Panc1 (cell line): Measurements from ENCODE around the gene NIT1.

Experiments
- POLR2AphosphoS5 ChIP-seq: IDR thresholded peaks from 2 replicates; pipeline ENCODE4 v1.6.1; 2012; ENCODE audit warnings: mild to moderate bottlenecking, low read depth, low read length, moderate library complexity
- TF ChIP-seq, protein P1 (sequence below): fragments of 450-650 bp; IDR thresholded peaks from 2 replicates; pipeline ENCODE4 v1.5.1; 2017; ENCODE audit warnings: mild to moderate bottlenecking
- TF ChIP-seq, protein P2 (sequence below), 2 experiments: IDR thresholded peaks; 2 replicates each; pipeline ENCODE4 v1.6.1; 2011 to 2012; ENCODE audit warnings: low read depth in 2 of 2, control low read depth in 1 of 2, low read length in 1 of 2, mild to moderate bottlenecking in 1 of 2, moderate library complexity in 1 of 2; ENCODE audit not compliant: insufficient read depth in 1 of 2

DNA sequence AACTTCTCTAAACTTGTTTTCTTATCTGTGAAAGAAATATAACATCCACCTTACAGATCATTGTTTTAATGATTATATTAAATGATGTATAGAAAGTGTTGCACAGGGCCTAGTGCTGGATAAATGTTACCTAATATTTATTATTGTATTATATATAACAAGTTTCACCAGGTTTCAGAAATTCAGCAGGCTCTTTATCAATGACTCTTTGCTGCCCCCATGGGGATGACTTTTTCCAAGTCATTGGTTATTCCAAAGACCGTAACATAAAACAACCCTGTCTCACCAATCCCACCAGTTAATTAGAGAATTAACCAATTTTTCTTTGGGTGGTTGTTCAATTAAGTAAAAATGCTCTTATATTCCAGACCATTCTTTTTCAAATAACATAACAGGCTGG, 21.9 kb downstream of the NIT1 start:
- no peak for TF ChIP-seq POLR2AphosphoS5
- TF ChIP-seq, protein P1, sequence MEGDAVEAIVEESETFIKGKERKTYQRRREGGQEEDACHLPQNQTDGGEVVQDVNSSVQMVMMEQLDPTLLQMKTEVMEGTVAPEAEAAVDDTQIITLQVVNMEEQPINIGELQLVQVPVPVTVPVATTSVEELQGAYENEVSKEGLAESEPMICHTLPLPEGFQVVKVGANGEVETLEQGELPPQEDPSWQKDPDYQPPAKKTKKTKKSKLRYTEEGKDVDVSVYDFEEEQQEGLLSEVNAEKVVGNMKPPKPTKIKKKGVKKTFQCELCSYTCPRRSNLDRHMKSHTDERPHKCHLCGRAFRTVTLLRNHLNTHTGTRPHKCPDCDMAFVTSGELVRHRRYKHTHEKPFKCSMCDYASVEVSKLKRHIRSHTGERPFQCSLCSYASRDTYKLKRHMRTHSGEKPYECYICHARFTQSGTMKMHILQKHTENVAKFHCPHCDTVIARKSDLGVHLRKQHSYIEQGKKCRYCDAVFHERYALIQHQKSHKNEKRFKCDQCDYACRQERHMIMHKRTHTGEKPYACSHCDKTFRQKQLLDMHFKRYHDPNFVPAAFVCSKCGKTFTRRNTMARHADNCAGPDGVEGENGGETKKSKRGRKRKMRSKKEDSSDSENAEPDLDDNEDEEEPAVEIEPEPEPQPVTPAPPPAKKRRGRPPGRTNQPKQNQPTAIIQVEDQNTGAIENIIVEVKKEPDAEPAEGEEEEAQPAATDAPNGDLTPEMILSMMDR = no peak; the same call in 1 of the 2 replicates
- TF ChIP-seq, protein P2, sequence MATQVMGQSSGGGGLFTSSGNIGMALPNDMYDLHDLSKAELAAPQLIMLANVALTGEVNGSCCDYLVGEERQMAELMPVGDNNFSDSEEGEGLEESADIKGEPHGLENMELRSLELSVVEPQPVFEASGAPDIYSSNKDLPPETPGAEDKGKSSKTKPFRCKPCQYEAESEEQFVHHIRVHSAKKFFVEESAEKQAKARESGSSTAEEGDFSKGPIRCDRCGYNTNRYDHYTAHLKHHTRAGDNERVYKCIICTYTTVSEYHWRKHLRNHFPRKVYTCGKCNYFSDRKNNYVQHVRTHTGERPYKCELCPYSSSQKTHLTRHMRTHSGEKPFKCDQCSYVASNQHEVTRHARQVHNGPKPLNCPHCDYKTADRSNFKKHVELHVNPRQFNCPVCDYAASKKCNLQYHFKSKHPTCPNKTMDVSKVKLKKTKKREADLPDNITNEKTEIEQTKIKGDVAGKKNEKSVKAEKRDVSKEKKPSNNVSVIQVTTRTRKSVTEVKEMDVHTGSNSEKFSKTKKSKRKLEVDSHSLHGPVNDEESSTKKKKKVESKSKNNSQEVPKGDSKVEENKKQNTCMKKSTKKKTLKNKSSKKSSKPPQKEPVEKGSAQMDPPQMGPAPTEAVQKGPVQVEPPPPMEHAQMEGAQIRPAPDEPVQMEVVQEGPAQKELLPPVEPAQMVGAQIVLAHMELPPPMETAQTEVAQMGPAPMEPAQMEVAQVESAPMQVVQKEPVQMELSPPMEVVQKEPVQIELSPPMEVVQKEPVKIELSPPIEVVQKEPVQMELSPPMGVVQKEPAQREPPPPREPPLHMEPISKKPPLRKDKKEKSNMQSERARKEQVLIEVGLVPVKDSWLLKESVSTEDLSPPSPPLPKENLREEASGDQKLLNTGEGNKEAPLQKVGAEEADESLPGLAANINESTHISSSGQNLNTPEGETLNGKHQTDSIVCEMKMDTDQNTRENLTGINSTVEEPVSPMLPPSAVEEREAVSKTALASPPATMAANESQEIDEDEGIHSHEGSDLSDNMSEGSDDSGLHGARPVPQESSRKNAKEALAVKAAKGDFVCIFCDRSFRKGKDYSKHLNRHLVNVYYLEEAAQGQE (IDR thresholded peaks at IDR 0.05; ENCODE audit: insufficient read depth in 1 of 2, low read depth in 2 of 2, low read length in 1 of 2) = no peak
